ENCODE results near the gene SLC44A3. TPM values are rescaled to one million over a fixed set of nuclear protein-coding genes. Genes with fewer than 3 reads are reported as not detected.

Gene SLC44A3
- polyA plus RNA-seq, 1 donor from 2014 or later = not detected

GRCh38 chr1:94912263-94913184 is 92.4 kb downstream of the SLC44A3 start:
- Histone ChIP-seq H4K20me1 (ENCODE audit: insufficient read depth) (no peaks in the 10 kb centered on the region), H3K27ac (ENCODE audit: low read length) (no peak overlapping the region), H3K4me2 (ENCODE audit: low read length) (no peak overlapping the region), H3K36me3 (ENCODE audit: insufficient read depth, low read length) (no peaks in the 10 kb centered on the region), H2AFZ (ENCODE audit: low read depth, low read length) (no peak overlapping the region), H3K9ac (ENCODE audit: low read length) (no peak overlapping the region), H3K4me3 (ENCODE audit: low read length) (no peak overlapping the region), H3K27me3 (ENCODE audit: insufficient read depth, low read depth, low read length) (no peaks in the 10 kb centered on the region), H3K9me2 (ENCODE audit: insufficient read depth, low read length) (no peaks in the 10 kb centered on the region), H3K79me2 (replicated peaks; ENCODE audit: insufficient read depth, low read length) (peaks cover 97% of the 10 kb centered on the region), H3F3A (ENCODE audit: insufficient read depth, low read length, poor library complexity, severe bottlenecking) (no peaks in the 10 kb centered on the region), H3K9me3 (ENCODE audit: low read length) (no peaks in the 10 kb centered on the region)
- TF ChIP-seq EZH2 (IDR thresholded peaks at IDR 0.05; ENCODE audit: borderline replicate concordance, insufficient read depth, low read length, poor library complexity, severe bottlenecking) (no peak), CTCF (IDR thresholded peaks at IDR 0.05; ENCODE audit: poor library complexity, severe bottlenecking) (no peak), MXI1 (conservative IDR thresholded peaks at IDR 0.05; ENCODE audit: poor library complexity, severe bottlenecking) (no peak)

- H3K4me2 ChIP-seq (ENCODE audit: low read length) = no peak overlapping the region
These were observed 97.1 kb downstream of the SLC44A3 start for GRCh38 chr1:94917251-94917650.

More at GRCh38 chr1:94917251-94917650, 97.1 kb downstream of the SLC44A3 start:
- Histone ChIP-seq H3K9me2 (ENCODE audit: insufficient read depth, low read length) (no peaks in the 10 kb centered on the region), H3K9me3 (ENCODE audit: low read length) (no peaks in the 10 kb centered on the region), H3F3A (ENCODE audit: insufficient read depth, low read length, poor library complexity, severe bottlenecking) (no peaks in the 10 kb centered on the region), H4K20me1 (ENCODE audit: insufficient read depth) (no peaks in the 10 kb centered on the region), H3K9ac (ENCODE audit: low read length) (no peak overlapping the region), H2AFZ (ENCODE audit: low read depth, low read length) (no peak overlapping the region), H3K27ac (ENCODE audit: low read length) (no peak overlapping the region), H3K27me3 (ENCODE audit: insufficient read depth, low read depth, low read length) (no peaks in the 10 kb centered on the region), H3K79me2 (replicated peaks; ENCODE audit: insufficient read depth, low read length) (peaks cover 99% of the 10 kb centered on the region), H3K4me3 (ENCODE audit: low read length) (no peak overlapping the region), H3K36me3 (ENCODE audit: insufficient read depth, low read length) (no peaks in the 10 kb centered on the region)
- TF ChIP-seq, protein P1, sequence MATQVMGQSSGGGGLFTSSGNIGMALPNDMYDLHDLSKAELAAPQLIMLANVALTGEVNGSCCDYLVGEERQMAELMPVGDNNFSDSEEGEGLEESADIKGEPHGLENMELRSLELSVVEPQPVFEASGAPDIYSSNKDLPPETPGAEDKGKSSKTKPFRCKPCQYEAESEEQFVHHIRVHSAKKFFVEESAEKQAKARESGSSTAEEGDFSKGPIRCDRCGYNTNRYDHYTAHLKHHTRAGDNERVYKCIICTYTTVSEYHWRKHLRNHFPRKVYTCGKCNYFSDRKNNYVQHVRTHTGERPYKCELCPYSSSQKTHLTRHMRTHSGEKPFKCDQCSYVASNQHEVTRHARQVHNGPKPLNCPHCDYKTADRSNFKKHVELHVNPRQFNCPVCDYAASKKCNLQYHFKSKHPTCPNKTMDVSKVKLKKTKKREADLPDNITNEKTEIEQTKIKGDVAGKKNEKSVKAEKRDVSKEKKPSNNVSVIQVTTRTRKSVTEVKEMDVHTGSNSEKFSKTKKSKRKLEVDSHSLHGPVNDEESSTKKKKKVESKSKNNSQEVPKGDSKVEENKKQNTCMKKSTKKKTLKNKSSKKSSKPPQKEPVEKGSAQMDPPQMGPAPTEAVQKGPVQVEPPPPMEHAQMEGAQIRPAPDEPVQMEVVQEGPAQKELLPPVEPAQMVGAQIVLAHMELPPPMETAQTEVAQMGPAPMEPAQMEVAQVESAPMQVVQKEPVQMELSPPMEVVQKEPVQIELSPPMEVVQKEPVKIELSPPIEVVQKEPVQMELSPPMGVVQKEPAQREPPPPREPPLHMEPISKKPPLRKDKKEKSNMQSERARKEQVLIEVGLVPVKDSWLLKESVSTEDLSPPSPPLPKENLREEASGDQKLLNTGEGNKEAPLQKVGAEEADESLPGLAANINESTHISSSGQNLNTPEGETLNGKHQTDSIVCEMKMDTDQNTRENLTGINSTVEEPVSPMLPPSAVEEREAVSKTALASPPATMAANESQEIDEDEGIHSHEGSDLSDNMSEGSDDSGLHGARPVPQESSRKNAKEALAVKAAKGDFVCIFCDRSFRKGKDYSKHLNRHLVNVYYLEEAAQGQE (IDR thresholded peaks at IDR 0.05; ENCODE audit: borderline replicate concordance) = no peak
- no peak for TF ChIP-seq TAF1 (IDR thresholded peaks at IDR 0.05; ENCODE audit: low read depth)
- TF ChIP-seq EP300 (conservative IDR thresholded peaks at IDR 0.05; ENCODE audit: poor library complexity, severe bottlenecking) = no peak
- TF ChIP-seq POLR2AphosphoS5 (IDR thresholded peaks at IDR 0.05) = no peak
- TF ChIP-seq MXI1 (conservative IDR thresholded peaks at IDR 0.05; ENCODE audit: poor library complexity, severe bottlenecking) = no peak
- TF ChIP-seq CTCF (IDR thresholded peaks at IDR 0.05; ENCODE audit: poor library complexity, severe bottlenecking) = no peak
- TF ChIP-seq SMC3 (conservative IDR thresholded peaks at IDR 0.05; ENCODE audit: poor library complexity) = no peak
- TF ChIP-seq EZH2 (IDR thresholded peaks at IDR 0.05; ENCODE audit: borderline replicate concordance, insufficient read depth, low read length, poor library complexity, severe bottlenecking) = no peak
- TF ChIP-seq RAD21 (conservative IDR thresholded peaks at IDR 0.05) = no peak
